Amniotic epithelial cell (primary cell): ENCODE results near the gene YARS1.

Source experiments
- DNase-seq: peaks from one replicate; pipeline ENCODE4 v3.0.0-alpha.2; 2010; ENCODE audit warnings: low read depth

Gene YARS1

GRCh38 chr1:32779242-32779641 lies 37.9 kb downstream of the YARS1 start:
- DNase-seq, result no peak

- DNase-seq, result peak; percentile 80
Observed at GRCh38 chr1:32775640-32776337, 41.4 kb downstream of the YARS1 start.

GRCh38 chr1:32774950-32775634 lies 42.1 kb downstream of the YARS1 start:
- DNase-seq, result peak; percentile 65

- no peak for DNase-seq
Observed at GRCh38 chr1:32774464-32774808, 42.7 kb downstream of the YARS1 start.

- DNase-seq, result no peak
Observed at GRCh38 chr1:32773764-32774463, 43.2 kb downstream of the YARS1 start.

- DNase-seq, result peak; percentile 68
Observed at GRCh38 chr1:32773018-32773763, 44.0 kb downstream of the YARS1 start.

- DNase-seq, result no peak
Observed at GRCh38 chr1:32772281-32773017, 44.7 kb downstream of the YARS1 start.

- no peak for DNase-seq
Observed at GRCh38 chr1:32771561-32772280, 45.4 kb downstream of the YARS1 start.

- DNase-seq, result no peak
Observed at GRCh38 chr1:32770741-32771548, 46.2 kb downstream of the YARS1 start.

- no peak for DNase-seq
Observed at GRCh38 chr1:32770221-32770731, 46.9 kb downstream of the YARS1 start.

GRCh38 chr1:32769524-32770220 lies 47.5 kb downstream of the YARS1 start:
- DNase-seq, result peak; percentile 45

GRCh38 chr1:32768110-32768850 lies 48.9 kb downstream of the YARS1 start:
- DNase-seq, result no peak

GRCh38 chr1:32767641-32768040 lies 49.5 kb downstream of the YARS1 start:
- DNase-seq, result peak; percentile 22

GRCh38 chr1:32767156-32767555 lies 50.0 kb downstream of the YARS1 start:
- DNase-seq, result no peak

GRCh38 chr1:32766328-32766972 lies 50.7 kb downstream of the YARS1 start:
- no peak for DNase-seq

- no peak for DNase-seq
Observed at GRCh38 chr1:32765570-32766327, 51.4 kb downstream of the YARS1 start.

- peak; percentile 71 for DNase-seq
Observed at GRCh38 chr1:32764826-32765569, 52.2 kb downstream of the YARS1 start.
